HepG2 (cell line): Measurements from ENCODE around the gene CCDC57. TPM values are rescaled to one million over a fixed set of nuclear protein-coding genes. Genes with fewer than 3 reads are reported as not detected.

ENCODE experiments used
- KDM1A ChIP-seq: IDR thresholded peaks from 2 replicates; pipeline ENCODE4 v1.6.1; 2016; ENCODE audit warnings: missing compliant biosample characterization
- MTA3 ChIP-seq: sonication (generic); formaldehyde crosslinking; IDR thresholded peaks from 2 replicates; pipeline ENCODE4 v1.4.0; 2020; ENCODE audit warnings: missing genetic modification reagents
- PHF21A ChIP-seq: sonication (generic); formaldehyde crosslinking; IDR thresholded peaks from 2 replicates; pipeline ENCODE4 v1.5.0; 2020; ENCODE audit warnings: mild to moderate bottlenecking, missing genetic modification reagents
- RCOR2 ChIP-seq: IDR thresholded peaks from 2 replicates; pipeline ENCODE4 v1.6.1; 2016; ENCODE audit warnings: missing biosample characterization, missing genetic modification reagents
- RFXANK ChIP-seq: IDR thresholded peaks from 2 replicates; pipeline ENCODE4 v1.6.1; 2016
- RXRA ChIP-seq: sonication (generic); formaldehyde crosslinking; IDR thresholded peaks from 2 replicates; pipeline ENCODE4 v1.5.1; 2020; ENCODE audit warnings: missing genetic modification reagents
- RXRB ChIP-seq: IDR thresholded peaks from 2 replicates; pipeline ENCODE4 v1.6.1; 2016; ENCODE audit warnings: borderline replicate concordance, missing genetic modification reagents, missing compliant biosample characterization
- SRY ChIP-seq: sonication (generic); formaldehyde crosslinking; IDR thresholded peaks from 2 replicates; pipeline ENCODE4 v1.8.0; 2022; ENCODE audit warnings: mild to moderate bottlenecking, missing genetic modification reagents
- SSRP1 ChIP-seq: IDR thresholded peaks from 2 replicates; pipeline ENCODE4 v1.6.1; 2016; ENCODE audit warnings: control low read depth
- YEATS2 ChIP-seq: sonication (generic); formaldehyde crosslinking; IDR thresholded peaks from 2 replicates; pipeline ENCODE4 v1.4.0; 2020; ENCODE audit warnings: missing genetic modification reagents, borderline replicate concordance
- ZFP36L1 ChIP-seq: sonication (generic); formaldehyde crosslinking; IDR thresholded peaks from 2 replicates; pipeline ENCODE4 v1.8.0; 2022; ENCODE audit warnings: mild to moderate bottlenecking, missing genetic modification reagents, moderate library complexity
- ZMYM3 ChIP-seq: sonication (generic); formaldehyde crosslinking; IDR thresholded peaks from 2 replicates; pipeline ENCODE4 v1.5.1; 2020; ENCODE audit warnings: mild to moderate bottlenecking, missing genetic modification reagents
- ZNF180 ChIP-seq: sonication (generic); formaldehyde crosslinking; IDR thresholded peaks from 2 replicates; pipeline ENCODE4 v1.4.0; 2020; ENCODE audit warnings: low read depth, missing genetic modification reagents, borderline replicate concordance
- ZNF235 ChIP-seq: sonication (generic); formaldehyde crosslinking; IDR thresholded peaks from 2 replicates; pipeline ENCODE4 v1.8.1; 2023; ENCODE audit warnings: mild to moderate bottlenecking, missing genetic modification reagents, borderline replicate concordance
- ZNF441 ChIP-seq: sonication (generic); formaldehyde crosslinking; IDR thresholded peaks from 2 replicates; pipeline ENCODE4 v1.7.0; 2021; ENCODE audit warnings: missing genetic modification reagents, borderline replicate concordance
- ZNF570 ChIP-seq: sonication (generic); formaldehyde crosslinking; IDR thresholded peaks from 2 replicates; pipeline ENCODE4 v1.4.0; 2020; ENCODE audit warnings: mild to moderate bottlenecking, missing genetic modification reagents, borderline replicate concordance
- ZNF598 ChIP-seq: sonication (generic); formaldehyde crosslinking; IDR thresholded peaks from 2 replicates; pipeline ENCODE4 v1.5.1; 2020; ENCODE audit warnings: mild to moderate bottlenecking, missing genetic modification reagents, borderline replicate concordance
- ZNF782 ChIP-seq: sonication (generic); formaldehyde crosslinking; IDR thresholded peaks from 2 replicates; pipeline ENCODE4 v1.4.0; 2020; ENCODE audit warnings: missing genetic modification reagents, mild to moderate bottlenecking, borderline replicate concordance
- polyA plus RNA-seq, 8 experiments: library from polyadenylated mRNA; depleted of rRNA in 3 of 8; stranded (reverse) in 7 of 8; unstranded in 1 of 8; fragments of >200 nt; fragmentation: Illumina TruSeq in 4 of 8; extraction: Trizol in 4 of 8; gene quantifications; 2 replicates each; pipeline versions ENCODE4 v1.2.1 to v1.2.3, GENCODE V29; 2011 to 2016; ENCODE audit warnings: low read depth in 4 of 8, missing spikeins in 1 of 8, mixed read lengths in 1 of 8; ENCODE audit not compliant: insufficient read depth in 1 of 8
- total RNA-seq, 5 experiments: library from RNA; depleted of rRNA; stranded (reverse); fragments of >200 nt; fragmentation: Illumina TruSeq; extraction: Trizol; gene quantifications; 2 replicates each; pipeline ENCODE4 v1.2.3, GENCODE V29; 2016; ENCODE audit warnings: low read depth in 1 of 5
- TF ChIP-seq, protein P1 (sequence below): sonication (generic); formaldehyde crosslinking; IDR thresholded peaks from 2 replicates; pipeline ENCODE4 v1.4.0; 2020; ENCODE audit warnings: missing genetic modification reagents
- TF ChIP-seq, protein P2 (sequence below): sonication (generic); formaldehyde crosslinking; IDR thresholded peaks from 2 replicates; pipeline ENCODE4 v1.4.0; 2020; ENCODE audit warnings: mild to moderate bottlenecking, missing genetic modification reagents
- TF ChIP-seq, protein P3 (sequence below): sonication (generic); formaldehyde crosslinking; IDR thresholded peaks from 2 replicates; pipeline ENCODE4 v1.5.1; 2020; ENCODE audit warnings: missing genetic modification reagents, mild to moderate bottlenecking, borderline replicate concordance
- TF ChIP-seq, protein P4 (sequence below): IDR thresholded peaks from 2 replicates; pipeline ENCODE4 v1.6.1; 2016; ENCODE audit warnings: mild to moderate bottlenecking, missing biosample characterization, missing genetic modification reagents
- TF ChIP-seq, protein P5 (sequence below): sonication (generic); formaldehyde crosslinking; IDR thresholded peaks from 2 replicates; pipeline ENCODE4 v1.5.0; 2020; ENCODE audit warnings: mild to moderate bottlenecking, missing genetic modification reagents

CCDC57 gene
- total and polyA plus RNA-seq, 2 of the 13 experiments (the other 11 are each of a cell fraction or from before 2014, with no cell fraction given): 59.3 to 59.9 TPM

DNA sequence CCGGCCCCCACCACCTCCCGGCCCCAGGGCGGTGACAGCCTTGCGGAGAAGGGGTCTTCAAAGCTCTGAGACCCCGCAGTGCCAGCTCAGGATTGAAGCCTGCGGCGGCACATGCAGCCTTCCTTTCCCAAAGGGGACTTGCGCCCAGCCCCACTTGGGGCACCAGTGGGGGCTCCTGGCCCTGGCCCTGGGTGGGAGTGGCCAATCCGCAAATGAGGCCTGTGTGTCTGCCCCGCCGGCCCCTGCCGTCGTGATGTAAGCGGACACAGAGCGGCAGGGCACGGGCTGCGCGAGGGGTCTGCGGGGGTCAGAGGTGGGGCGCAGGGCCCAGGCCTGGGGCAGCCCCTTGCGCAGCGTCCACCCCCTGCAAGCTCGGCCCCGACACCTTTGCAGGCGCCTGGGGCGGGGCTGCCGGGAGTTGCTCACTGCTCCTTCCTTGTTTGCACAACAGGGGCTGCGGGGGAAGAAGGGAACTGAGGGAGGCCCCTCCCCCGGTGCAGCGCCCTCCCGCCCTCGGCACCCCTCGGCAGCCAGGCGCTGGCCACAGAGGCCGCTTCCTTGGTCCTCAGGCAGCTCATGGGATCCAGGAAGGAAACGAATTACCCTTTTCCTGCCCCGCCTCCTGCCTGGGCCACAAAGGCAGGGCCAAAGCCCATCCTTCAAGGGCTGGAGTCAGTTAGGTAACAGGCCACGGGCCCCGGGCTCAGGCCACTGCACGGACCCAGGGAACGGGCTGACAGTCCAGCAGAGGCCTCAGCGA is 19.1 kb upstream of the CCDC57 start (continued):
- TF ChIP-seq RXRA (CRISPR knock-in tag) (peak; percentile 89), ZNF180 (CRISPR knock-in tag) (no peak), ZFP36L1 (CRISPR knock-in tag) (no peak), ZNF598 (CRISPR knock-in tag) (peak; percentile 42; the same call in 1 of the 2 replicates), RCOR2 (CRISPR knock-in tag) (peak; percentile 67; the same call in 1 of the 2 replicates), SSRP1 (CRISPR knock-in tag) (no peak), RFXANK (no peak), ZNF570 (CRISPR knock-in tag) (no peak), SRY (CRISPR knock-in tag) (peak; percentile 85), PHF21A (CRISPR knock-in tag) (peak; percentile 98), RXRB (CRISPR knock-in tag) (peak; percentile 83), KDM1A (0 out of 2 replicates have a peak, but pooled peaks have one; percentile 4), ZMYM3 (CRISPR knock-in tag) (peak; percentile 50; the same call in 1 of the 2 replicates), YEATS2 (CRISPR knock-in tag) (peak; percentile 71; the same call in 1 of the 2 replicates), ZNF782 (peak; percentile 30; the same call in 1 of the 2 replicates), ZNF441 (CRISPR knock-in tag) (0 out of 2 replicates have a peak, but pooled peaks have one; percentile 50), MTA3 (CRISPR knock-in tag) (no peak), ZNF235 (peak; percentile 81; the same call in 1 of the 2 replicates)
- TF ChIP-seq, protein P1, sequence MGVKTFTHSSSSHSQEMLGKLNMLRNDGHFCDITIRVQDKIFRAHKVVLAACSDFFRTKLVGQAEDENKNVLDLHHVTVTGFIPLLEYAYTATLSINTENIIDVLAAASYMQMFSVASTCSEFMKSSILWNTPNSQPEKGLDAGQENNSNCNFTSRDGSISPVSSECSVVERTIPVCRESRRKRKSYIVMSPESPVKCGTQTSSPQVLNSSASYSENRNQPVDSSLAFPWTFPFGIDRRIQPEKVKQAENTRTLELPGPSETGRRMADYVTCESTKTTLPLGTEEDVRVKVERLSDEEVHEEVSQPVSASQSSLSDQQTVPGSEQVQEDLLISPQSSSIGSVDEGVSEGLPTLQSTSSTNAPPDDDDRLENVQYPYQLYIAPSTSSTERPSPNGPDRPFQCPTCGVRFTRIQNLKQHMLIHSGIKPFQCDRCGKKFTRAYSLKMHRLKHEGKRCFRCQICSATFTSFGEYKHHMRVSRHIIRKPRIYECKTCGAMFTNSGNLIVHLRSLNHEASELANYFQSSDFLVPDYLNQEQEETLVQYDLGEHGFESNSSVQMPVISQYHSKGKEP (CRISPR knock-in tag): no peak; the same call in 1 of the 2 replicates
- TF ChIP-seq, protein P2, sequence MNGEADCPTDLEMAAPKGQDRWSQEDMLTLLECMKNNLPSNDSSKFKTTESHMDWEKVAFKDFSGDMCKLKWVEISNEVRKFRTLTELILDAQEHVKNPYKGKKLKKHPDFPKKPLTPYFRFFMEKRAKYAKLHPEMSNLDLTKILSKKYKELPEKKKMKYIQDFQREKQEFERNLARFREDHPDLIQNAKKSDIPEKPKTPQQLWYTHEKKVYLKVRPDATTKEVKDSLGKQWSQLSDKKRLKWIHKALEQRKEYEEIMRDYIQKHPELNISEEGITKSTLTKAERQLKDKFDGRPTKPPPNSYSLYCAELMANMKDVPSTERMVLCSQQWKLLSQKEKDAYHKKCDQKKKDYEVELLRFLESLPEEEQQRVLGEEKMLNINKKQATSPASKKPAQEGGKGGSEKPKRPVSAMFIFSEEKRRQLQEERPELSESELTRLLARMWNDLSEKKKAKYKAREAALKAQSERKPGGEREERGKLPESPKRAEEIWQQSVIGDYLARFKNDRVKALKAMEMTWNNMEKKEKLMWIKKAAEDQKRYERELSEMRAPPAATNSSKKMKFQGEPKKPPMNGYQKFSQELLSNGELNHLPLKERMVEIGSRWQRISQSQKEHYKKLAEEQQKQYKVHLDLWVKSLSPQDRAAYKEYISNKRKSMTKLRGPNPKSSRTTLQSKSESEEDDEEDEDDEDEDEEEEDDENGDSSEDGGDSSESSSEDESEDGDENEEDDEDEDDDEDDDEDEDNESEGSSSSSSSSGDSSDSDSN: peak; percentile 91
- TF ChIP-seq, protein P3, sequence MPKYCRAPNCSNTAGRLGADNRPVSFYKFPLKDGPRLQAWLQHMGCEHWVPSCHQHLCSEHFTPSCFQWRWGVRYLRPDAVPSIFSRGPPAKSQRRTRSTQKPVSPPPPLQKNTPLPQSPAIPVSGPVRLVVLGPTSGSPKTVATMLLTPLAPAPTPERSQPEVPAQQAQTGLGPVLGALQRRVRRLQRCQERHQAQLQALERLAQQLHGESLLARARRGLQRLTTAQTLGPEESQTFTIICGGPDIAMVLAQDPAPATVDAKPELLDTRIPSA (CRISPR knock-in tag): no peak
- TF ChIP-seq, protein P4, sequence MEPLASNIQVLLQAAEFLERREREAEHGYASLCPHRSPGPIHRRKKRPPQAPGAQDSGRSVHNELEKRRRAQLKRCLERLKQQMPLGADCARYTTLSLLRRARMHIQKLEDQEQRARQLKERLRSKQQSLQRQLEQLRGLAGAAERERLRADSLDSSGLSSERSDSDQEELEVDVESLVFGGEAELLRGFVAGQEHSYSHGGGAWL (CRISPR knock-in tag): no peak
- TF ChIP-seq, protein P5, sequence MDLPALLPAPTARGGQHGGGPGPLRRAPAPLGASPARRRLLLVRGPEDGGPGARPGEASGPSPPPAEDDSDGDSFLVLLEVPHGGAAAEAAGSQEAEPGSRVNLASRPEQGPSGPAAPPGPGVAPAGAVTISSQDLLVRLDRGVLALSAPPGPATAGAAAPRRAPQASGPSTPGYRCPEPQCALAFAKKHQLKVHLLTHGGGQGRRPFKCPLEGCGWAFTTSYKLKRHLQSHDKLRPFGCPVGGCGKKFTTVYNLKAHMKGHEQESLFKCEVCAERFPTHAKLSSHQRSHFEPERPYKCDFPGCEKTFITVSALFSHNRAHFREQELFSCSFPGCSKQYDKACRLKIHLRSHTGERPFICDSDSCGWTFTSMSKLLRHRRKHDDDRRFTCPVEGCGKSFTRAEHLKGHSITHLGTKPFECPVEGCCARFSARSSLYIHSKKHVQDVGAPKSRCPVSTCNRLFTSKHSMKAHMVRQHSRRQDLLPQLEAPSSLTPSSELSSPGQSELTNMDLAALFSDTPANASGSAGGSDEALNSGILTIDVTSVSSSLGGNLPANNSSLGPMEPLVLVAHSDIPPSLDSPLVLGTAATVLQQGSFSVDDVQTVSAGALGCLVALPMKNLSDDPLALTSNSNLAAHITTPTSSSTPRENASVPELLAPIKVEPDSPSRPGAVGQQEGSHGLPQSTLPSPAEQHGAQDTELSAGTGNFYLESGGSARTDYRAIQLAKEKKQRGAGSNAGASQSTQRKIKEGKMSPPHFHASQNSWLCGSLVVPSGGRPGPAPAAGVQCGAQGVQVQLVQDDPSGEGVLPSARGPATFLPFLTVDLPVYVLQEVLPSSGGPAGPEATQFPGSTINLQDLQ (CRISPR knock-in tag): peak; percentile 93; the same call in 1 of the 2 replicates
